GM19468 (cell line): ENCODE measurements around the gene CPOX.

Experiments
- ATAC-seq: cut with Tn5 transposase; IDR thresholded peaks from one replicate; pipeline ENCODE4 v1.9.1; 2021; ENCODE audit warnings: mild to moderate bottlenecking, moderate library complexity, moderate number of reproducible peaks; ENCODE audit not compliant: unreplicated experiment; ENCODE audit errors: extremely low read depth

CPOX gene

DNA sequence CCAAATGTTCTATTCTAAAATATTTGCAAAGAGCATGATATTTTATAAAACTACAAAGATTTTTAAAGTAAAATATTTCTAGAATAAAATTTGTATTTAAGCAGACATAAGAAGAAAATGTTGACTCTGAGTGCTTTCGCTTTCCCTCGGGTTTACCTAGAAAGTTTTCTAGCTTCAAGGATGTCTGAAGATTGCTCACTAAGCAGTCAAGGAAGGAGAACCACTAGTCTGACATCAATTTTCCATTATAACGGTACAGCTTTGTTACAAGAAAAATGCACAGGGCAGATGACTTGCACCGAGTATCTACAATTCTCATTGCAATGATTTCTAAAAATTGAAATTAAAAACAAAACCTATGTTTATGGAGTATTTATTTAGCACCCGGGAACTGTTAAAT, 47.5 kb downstream of the CPOX start:
- no peak for ATAC-seq

DNA sequence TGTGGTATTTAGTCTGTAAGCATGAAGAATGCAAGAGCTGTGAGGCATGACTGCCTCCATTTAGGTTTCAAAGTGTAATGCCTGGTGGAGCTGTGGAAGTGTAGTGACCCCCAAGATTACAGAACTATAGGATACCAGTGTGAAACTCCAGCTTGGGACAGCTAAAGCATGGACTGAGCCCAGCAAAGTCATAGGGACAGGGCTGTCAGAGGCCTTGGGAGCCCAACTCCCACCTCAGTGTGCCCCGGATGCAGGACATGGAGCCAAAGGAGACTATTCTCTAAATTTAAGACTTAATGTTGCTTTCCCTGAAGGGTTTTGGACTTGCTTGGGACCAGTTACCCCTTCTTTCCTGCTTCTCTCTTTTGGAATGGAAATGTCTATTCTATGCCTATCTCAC, 50.8 kb downstream of the CPOX start:
- no peak for ATAC-seq

- no peak for ATAC-seq
Measured at GRCh38 chr3:98541695-98542094, 51.7 kb downstream of the CPOX start.

DNA sequence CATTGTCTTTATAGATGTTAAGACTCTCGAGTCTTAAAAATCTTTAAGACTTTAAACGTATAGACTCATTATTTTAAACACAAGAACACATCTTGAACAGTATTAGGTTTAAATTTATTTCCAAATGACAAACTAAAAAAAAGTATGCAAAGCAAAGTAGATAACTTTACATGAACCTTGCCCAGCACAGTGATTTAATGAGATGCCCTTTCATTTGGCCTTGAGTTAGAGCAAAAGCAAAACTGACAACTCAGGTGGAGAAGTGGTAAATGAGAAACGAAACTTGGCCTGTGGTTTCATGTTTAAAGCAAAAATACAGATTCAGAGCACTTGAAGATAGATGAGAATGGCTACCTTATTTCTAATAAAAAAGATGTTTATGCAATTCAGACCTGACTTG, 53.1 kb downstream of the CPOX start:
- peak; percentile 47 for ATAC-seq

GRCh38 chr3:98536456-98537017, 56.9 kb downstream of the CPOX start:
- ATAC-seq: peak; percentile 76

DNA sequence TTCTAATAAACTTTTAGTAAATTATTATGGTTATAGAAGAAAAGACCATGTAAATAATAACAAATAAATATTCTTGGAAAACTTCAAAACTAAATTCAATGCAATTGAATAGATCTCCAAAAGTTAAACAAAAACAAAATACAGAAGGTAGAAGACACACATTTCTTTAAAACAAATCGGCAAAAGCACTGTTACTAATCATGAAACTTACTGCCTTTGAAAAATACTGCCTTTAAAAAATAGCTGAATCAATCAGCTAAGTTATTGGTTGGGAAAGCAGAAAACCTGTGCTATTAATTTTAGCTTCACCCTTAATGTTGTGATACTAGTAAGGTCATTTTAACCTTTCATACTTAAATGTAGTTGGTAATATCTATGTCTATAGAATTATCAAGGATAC, 58.7 kb downstream of the CPOX start:
- ATAC-seq: no peak

DNA sequence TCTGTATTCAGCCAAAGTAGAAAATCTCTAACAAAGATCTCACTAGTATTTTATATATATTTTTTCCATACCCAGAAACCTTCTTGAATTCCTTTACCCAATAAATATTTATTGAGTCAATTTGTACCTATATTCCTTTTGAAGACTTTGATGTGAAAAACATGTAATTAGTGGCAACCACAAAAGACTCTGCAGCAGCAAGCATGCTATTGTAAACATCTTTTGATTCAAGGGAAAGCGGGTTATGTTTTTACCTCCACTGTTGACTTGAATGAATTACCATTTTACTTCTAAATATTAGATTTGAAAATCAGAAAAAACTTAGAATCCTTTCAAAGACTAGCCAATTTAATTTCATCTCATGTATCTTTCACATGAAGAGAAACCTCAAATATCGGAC, 59.2 kb downstream of the CPOX start:
- ATAC-seq: no peak

GRCh38 chr3:98532709-98533571, 60.5 kb downstream of the CPOX start:
- no peak for ATAC-seq

DNA sequence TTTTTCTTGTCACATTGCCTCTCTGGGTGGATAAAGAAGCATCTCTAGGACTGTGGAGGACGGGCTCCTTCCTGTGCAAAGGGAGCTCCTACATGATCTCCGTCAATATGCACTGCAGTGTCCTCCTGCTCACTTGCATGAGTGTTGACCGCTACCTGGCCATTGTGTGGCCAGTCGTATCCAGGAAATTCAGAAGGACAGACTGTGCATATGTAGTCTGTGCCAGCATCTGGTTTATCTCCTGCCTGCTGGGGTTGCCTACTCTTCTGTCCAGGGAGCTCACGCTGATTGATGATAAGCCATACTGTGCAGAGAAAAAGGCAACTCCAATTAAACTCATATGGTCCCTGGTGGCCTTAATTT, 61.2 kb downstream of the CPOX start:
- no peak for ATAC-seq

DNA sequence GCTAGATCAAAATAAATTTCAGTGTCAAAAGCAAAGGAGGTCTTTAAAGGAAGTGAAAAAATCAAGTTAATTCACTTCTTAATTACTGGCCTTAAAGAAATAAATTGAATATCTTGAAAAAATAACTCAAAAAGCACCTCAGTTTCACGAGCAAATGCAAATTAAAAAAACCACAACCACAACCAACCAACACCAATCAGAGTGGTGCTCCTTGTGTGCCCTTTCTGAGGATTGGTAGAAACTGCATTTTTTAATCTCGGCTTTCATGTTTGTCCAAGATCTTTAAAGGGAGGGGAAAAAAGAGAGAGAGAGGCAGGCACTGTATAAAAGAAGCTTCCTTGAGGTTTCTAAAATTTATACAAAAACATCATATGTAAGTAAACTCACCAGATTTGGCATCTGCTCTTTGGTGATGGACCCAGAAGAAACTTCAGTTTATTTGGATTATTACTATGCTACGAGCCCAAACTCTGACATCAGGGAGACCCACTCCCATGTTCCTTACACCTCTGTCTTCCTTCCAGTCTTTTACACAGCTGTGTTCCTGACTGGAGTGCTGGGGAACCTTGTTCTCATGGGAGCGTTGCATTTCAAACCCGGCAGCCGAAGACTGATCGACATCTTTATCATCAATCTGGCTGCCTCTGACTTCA, 61.7 kb downstream of the CPOX start, which contains the start of gene GPR15:
GPR15 (plus strand) TSS at position 357 of the 653 bp plus-strand sequence; CDS start at position 413, 56 bp downstream.
- ATAC-seq: no peak

DNA sequence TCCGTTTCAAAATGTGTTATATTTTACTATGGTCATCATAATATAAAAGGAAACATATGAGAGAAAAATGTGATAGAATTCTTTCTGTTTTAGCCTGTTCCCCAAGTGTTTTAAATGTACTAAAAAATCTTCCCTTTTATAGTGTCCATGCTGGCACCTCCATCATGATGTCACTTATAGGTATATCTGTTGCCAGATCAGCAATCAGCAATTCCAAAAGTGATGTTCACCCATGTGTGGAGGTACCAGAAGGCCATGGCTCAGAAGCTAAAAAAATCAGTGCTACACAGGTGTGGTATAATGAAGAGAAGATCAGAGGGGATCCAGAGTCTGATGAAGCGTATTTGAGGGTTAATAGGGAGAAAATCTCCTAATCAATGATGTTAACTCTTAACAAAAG, 62.7 kb downstream of the CPOX start:
- ATAC-seq: no peak

DNA sequence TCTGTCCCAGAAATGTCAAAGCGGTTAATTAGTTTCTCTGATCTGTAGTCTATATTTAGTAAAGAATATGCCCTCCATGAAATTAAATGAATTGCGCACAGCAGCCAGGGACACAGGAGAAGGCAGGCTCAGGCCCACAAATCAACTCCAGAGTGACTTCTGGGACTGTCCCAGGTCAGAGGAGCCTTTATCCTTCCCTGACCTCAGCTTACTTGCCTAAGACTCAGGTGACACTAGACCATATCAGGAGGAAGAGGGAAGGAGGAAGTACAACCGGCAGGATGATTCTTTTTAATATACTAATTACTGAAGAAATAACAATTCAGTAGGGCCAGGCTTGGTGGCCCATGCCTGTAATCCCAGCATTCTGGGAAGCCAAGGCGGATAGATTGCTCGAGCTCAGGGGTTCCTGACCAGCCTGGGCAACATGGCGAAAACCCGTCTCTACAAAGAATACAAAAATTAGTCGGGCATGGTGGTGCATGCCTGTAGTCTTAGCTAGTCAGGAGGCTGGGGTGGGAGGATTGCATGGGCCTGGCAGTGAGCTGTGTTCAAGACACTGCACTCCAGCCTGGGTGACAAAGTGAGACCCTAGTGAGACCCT, 63.5 kb downstream of the CPOX start:
- no peak for ATAC-seq
